Measurements from ENCODE around the gene PITHD1. TPM values are rescaled to one million over a fixed set of nuclear protein-coding genes. Genes with fewer than 3 reads are reported as not detected.
A peak's percentile ranks its signal among the peaks of the same experiment; 100 is the strongest.
"Not testable (repeated sequence)": the region's sequence is repeated elsewhere in the genome, so short reads cannot be mapped to it uniquely, and the experiment has no call there.

The PITHD1 gene
- total RNA-seq, 4 donors from 2014 or later: 77.0 to 115 (median 85.7) TPM

DNA sequence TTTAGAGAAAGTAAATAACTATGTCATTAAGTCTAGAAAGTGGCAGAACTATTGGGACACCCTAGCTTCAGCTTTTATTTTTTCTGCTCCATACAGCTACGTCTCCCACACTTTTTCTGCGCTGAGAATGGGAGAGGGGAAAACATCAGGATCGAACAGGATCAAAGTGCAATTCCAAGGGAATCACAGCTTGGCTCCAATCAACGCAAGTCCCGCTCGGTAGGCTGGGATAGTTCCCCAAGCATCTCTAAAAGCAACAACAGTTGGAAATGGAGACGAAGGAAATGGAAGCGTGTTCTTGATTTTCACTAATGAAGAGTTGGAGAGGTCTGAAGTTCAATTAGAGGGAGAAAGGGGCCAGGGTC lies 46.5 kb downstream of the PITHD1 start:
- TF ChIP-seq, protein P1, sequence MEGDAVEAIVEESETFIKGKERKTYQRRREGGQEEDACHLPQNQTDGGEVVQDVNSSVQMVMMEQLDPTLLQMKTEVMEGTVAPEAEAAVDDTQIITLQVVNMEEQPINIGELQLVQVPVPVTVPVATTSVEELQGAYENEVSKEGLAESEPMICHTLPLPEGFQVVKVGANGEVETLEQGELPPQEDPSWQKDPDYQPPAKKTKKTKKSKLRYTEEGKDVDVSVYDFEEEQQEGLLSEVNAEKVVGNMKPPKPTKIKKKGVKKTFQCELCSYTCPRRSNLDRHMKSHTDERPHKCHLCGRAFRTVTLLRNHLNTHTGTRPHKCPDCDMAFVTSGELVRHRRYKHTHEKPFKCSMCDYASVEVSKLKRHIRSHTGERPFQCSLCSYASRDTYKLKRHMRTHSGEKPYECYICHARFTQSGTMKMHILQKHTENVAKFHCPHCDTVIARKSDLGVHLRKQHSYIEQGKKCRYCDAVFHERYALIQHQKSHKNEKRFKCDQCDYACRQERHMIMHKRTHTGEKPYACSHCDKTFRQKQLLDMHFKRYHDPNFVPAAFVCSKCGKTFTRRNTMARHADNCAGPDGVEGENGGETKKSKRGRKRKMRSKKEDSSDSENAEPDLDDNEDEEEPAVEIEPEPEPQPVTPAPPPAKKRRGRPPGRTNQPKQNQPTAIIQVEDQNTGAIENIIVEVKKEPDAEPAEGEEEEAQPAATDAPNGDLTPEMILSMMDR (IDR thresholded peaks at IDR 0.05): no peak
- TF ChIP-seq POLR2A (IDR thresholded peaks at IDR 0.05): no peak
- intact Hi-C loops (cut with DNase I; ENCODE audit: low total_unique reads): no loop called here
- peak overlapping the region; percentile 99 for H3K4me3 ChIP-seq (ENCODE audit: low read depth, poor library complexity, severe bottlenecking)
- WGBS, 2 donors: 5 to 6% methylated on average over 8 of the region's 8 CpGs
- no peak for DNase-seq (ENCODE audit: low spot score in 2 of 2)

DNA sequence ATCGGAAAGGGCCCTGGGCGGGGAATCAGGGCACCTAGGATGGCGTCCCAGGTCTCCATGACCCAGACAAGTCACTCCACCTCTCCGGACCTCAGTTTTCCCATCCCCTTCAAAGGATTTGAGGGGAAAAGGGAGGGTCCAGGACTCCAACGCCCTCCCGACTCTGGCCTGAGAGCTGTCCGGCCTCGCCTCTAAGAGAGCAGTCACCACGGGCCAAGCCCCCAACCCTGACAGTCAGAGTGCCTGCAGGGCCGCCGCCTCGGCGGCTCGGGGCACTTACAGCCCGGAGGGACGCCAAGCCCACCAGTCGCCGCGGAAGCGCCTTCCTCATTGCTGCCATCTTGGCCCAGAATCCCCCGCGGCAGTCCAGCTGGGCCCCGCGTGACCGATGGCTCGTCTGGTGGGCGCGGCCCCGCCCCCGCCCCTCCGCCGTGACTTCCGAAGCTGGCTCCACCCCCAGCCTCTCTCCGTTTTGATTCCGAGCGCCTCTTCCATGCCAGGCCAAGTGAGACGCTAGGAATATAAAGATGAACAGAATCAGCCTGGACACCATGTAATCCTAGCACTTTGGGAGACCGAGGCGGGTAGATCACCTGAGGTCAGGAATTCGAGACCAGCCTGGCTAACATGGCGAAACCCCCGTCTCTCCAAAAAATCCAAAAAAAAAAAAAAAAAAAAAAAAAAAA lies 47.0 kb downstream of the PITHD1 start, which contains the start of gene HMGCL:
Gene HMGCL (minus strand): TSS at position 354 of the 686 bp plus-strand sequence. CDS start 14 bp downstream, at position 340.
- DNase-seq (ENCODE audit: low spot score in 2 of 2): peak; percentile 89 to 98
- TF ChIP-seq, protein P1 (IDR thresholded peaks at IDR 0.05): no peak
- peak in 1 of 2 donors; percentile 38 for TF ChIP-seq POLR2A (IDR thresholded peaks at IDR 0.05)
- 0% methylated on average over 22 to 35 of the region's 42 CpGs for WGBS, 2 donors
- intact Hi-C loops (cut with DNase I; ENCODE audit: low total_unique reads): no loop called here
- peak within 1 kb of the TSS; percentile 99 for H3K4me3 ChIP-seq (ENCODE audit: low read depth, poor library complexity, severe bottlenecking)

DNA sequence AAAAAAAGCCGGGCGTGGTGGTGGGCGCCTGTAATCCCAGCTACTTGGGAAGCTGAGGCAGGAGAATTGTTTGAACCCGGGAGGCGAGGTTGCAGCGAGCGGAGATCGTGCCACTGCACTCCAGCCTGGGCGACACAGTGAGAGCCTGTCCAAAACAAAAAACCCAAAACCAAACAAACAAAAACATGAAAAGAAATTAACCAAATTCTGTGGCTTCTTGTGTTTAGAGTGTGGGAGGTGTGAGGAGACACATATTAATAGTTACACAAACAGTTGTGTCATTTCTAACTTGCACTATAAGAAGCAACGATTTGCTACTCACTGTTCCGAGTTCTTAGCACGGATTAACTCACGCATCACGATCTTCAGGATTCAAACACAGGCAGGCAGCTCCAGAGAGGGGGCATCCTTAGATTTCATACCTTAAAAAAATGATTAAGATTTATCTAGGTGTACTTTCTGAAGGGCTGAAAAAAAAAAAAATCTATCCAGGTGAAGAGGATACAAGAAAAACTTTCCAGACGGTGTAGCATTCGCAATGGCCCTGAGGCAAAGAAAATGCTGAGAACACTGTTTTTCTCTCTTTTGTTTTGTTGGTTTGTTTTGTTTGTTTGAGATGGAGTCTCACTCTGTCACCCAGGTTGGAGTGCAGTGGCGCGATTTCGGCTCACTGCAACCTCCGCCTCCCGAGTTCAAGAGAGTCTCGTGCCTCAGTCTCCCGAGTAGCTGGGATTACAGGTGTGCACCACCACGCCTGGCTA lies 47.7 kb downstream of the PITHD1 start:
- DNase-seq (ENCODE audit: low spot score in 2 of 2): no peak

DNA sequence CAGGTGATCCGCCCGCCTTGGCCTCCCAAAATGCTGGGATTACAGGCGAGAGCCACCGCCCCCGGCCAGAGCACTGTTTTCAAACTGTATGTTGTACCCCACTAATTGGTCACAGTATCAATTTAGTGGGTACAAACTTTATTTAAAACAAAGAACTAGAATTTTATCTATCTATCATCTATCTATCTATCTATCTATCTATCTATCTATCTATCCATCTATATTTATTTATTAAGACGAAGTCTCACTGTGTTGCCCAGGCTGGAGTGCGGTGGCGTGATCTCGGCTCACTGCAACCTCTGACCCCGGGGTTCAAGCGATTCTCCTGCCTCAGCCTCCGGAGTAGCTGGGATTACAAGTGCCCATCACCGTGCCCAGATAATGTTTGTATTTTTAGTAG lies 48.4 kb downstream of the PITHD1 start:
- intact Hi-C loops (cut with DNase I; ENCODE audit: low total_unique reads); DNase-seq (ENCODE audit: low spot score in 2 of 2); H3K4me3 ChIP-seq (ENCODE audit: low read depth, poor library complexity, severe bottlenecking): not testable (repeated sequence)
- 96% methylated on average over 13 of the region's 13 CpGs for WGBS, 2 donors

More for the DNA sequence above, 47.7 kb downstream of the PITHD1 start:
- TF ChIP-seq, protein P1 (IDR thresholded peaks at IDR 0.05): no peak
- TF ChIP-seq POLR2A (IDR thresholded peaks at IDR 0.05): no peak
- intact Hi-C loops (cut with DNase I; ENCODE audit: low total_unique reads): no loop called here
- no peak overlapping the region for H3K4me3 ChIP-seq (ENCODE audit: low read depth, poor library complexity, severe bottlenecking)
- WGBS, 2 donors: 52 to 70% methylated on average over 21 to 24 of the region's 24 CpGs

DNA sequence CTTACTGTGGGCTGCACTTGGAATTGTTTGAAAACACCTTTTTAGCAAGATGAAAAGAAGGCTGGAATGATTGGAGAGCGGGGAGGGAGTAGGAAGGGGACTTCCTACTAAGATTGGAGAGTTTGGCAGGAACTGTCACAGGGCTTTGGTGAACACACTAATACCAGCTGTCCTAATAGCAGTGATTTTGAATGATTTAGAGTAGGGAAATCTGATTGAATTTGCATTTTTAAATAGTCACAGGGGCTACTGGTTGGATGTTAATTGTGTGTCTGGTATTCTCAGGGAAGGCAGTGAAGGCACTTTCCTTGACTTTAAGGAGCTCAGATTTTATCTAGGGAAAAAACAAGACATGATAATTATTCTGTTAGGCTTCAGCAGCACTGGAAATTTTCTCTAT lies 49.5 kb downstream of the PITHD1 start:
- no peak for TF ChIP-seq POLR2A (IDR thresholded peaks at IDR 0.05)
- TF ChIP-seq, protein P1 (IDR thresholded peaks at IDR 0.05): no peak
- intact Hi-C loops (cut with DNase I; ENCODE audit: low total_unique reads): no loop called here
- WGBS, 2 donors: 65 to 83% methylated on average over 1 of the region's 1 CpG
- no peak for DNase-seq (ENCODE audit: low spot score in 2 of 2)
- H3K4me3 ChIP-seq (ENCODE audit: low read depth, poor library complexity, severe bottlenecking): no peak overlapping the region

DNA sequence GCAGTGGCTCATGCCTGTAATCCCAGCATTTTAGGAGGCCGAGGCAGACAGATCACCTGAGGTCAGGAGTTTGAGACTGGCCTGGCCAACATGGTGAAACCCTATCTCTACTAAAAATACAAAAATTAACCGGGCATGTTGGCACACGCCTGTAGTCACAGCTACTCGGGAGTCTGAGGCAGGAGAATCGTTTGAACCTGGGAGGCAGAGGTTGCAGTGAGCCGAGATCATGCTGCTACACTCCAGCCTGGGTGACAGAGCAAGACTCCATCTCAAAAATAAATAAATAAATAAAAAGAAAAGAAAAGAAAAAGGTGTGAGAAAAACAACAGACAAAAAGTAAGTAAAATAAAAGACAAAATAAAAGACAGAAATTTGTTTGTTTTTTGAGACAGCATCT lies 55.9 kb downstream of the PITHD1 start:
- H3K4me3 ChIP-seq (ENCODE audit: low read depth, poor library complexity, severe bottlenecking); DNase-seq (ENCODE audit: low spot score in 2 of 2); intact Hi-C loops (cut with DNase I; ENCODE audit: low total_unique reads): not testable (repeated sequence)
- 58 to 59% methylated on average over 6 of the region's 6 CpGs for WGBS, 2 donors

All from lower leg skin (tissue), 4 donors.